ENCODE data around the gene TAS2R3.

TAS2R3 gene

DNA sequence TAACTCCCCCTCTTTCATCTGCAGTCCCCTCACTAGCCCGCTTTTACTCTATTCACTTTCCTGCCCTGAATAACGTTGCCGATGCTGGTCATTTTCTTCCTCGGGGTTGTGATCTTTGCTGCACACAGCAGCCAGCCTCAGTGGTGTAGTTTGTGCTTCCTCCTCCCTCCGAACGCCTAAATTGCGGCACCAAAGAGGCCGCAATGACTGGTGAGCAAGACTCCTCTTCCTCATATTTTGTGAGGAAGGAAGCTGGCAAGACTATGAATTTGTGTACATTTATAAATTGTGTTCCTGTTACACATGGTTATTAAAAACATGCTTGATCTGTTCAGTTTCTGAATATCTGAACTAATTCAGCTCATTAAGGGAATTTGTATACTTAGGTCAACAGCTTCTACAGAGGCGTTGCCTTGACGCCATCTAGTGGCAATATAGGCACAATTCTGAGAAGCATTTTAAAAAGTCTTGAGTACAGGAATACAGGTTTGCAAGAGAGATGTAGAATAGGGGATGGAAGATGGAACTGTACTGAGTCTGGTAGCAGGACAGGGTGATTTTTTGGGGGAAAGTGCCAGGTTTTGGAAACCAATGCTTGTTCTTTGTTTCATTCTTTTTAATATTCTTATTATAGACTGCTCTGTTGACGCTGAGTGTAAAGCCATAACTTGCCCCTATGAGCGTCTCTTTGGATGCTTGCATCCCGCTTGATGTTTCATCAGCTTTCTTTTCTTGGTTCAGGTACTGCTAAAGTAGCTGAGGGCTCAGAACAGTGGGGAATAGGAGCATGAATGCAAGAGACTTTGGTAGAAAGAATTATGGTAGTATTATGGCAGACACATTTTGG is 22.0 kb downstream of the TAS2R3 start:
- DNase-seq (ENCODE audit: low read depth in 2 of 2), result no peak

GRCh38 chr7:141788296-141788695 is 24.4 kb downstream of the TAS2R3 start:
- DNase-seq (ENCODE audit: low read depth in 2 of 2), result no peak

- DNase-seq (ENCODE audit: low read depth in 2 of 2), result no peak
These were observed 26.0 kb downstream of the TAS2R3 start, which contains the start of gene TAS2R5 for GRCh38 chr7:141789917-141790316. Gene TAS2R5 (plus strand): TSS chr7:141790217. CDS start chr7:141790362, 145 bp downstream.

GRCh38 chr7:141792526-141792925 is 28.6 kb downstream of the TAS2R3 start:
- DNase-seq (ENCODE audit: low read depth in 2 of 2), result no peak
